Endothelial cell of hepatic sinusoid (primary cell): Measurements from ENCODE around the gene UPK3BL1.
"Not testable (repeated sequence)": the region's sequence is repeated elsewhere in the genome, so short reads cannot be mapped to it uniquely, and the experiment has no call there.

Experiments used
- in situ Hi-C: cut with HindIII; loops from 2 replicates; pipeline ENCODE4 v1.10.0; 2017; ENCODE audit warnings: low sequenced_read_pairs

UPK3BL1 gene

GRCh38 chr7:102589857-102590256, 52.7 kb downstream of the UPK3BL1 start:
- in situ Hi-C loops = not testable (repeated sequence)
